Adrenal gland (tissue), 12 donors: ENCODE measurements around the gene DHX38. TPM values are rescaled to one million over a fixed set of nuclear protein-coding genes. Genes with fewer than 3 reads are reported as not detected.
A peak's percentile ranks its signal among the peaks of the same experiment; 100 is the strongest.

Experiments used
- DNase-seq, 7 donors: peaks; one replicate each; pipeline ENCODE4 v3.0.0-alpha.2; 2019 to 2020
- H3K27ac ChIP-seq, 5 donors: fragments of 200-600 bp; sonication (generic) in 4 of 5; 1 replicate in 3 of 5; 2 replicates in 2 of 5; pipeline versions ENCODE4 v1.5.1 to v1.8.0; 2016 to 2020; ENCODE audit warnings: mild to moderate bottlenecking in 1 of 5
- H3K27me3 ChIP-seq: fragments of 200-600 bp; 2 replicates; pipeline ENCODE4 v1.8.0; 2021
- H3K36me3 ChIP-seq, 2 donors: fragments of 200-600 bp; replicated peaks in 1 of 2; 1 replicate in 1 of 2; 2 replicates in 1 of 2; pipeline versions ENCODE4 v1.5.1 to v1.8.0; 2018 to 2022
- H3K4me1 ChIP-seq, 2 donors: fragments of 200-600 bp; replicated peaks in 1 of 2; 1 replicate in 1 of 2; 2 replicates in 1 of 2; pipeline versions ENCODE4 v1.5.1 to v1.8.0; 2018 to 2021
- H3K4me3 ChIP-seq, 4 donors: fragments of 200-600 bp; sonication (generic) in 3 of 4; one replicate each; pipeline ENCODE4 v1.5.1; 2016 to 2018
- H3K9me3 ChIP-seq, 3 donors: fragments of 200-600 bp; sonication (generic) in 1 of 3; replicated peaks in 1 of 3; 1 replicate in 2 of 3; 2 replicates in 1 of 3; pipeline versions ENCODE4 v1.5.1 to v1.8.0; 2016 to 2021
- POLR2A ChIP-seq, 2 donors: fragments of 450-650 bp; IDR thresholded peaks; one replicate each; pipeline ENCODE4 v1.6.1; 2017; ENCODE audit warnings: antibody characterized with exemption in 2 of 2, mild to moderate bottlenecking in 2 of 2, moderate library complexity in 1 of 2
- WGBS, 4 donors: extraction: QIAGEN DNeasy Blood & Tissue Kit in 2 of 4; methylation state at CpG; one replicate each; pipeline versions ENCODE4 v1.1.5 to v1.1.7; 2013 to 2017; 5-methylcytosine and 5-hydroxymethylcytosine counted together
- intact Hi-C, 2 donors: fragments of 100-400 bp; cut with DNase I; formaldehyde crosslinking; loops; one replicate each; pipeline versions ENCODE4 v1.14.1 to v1.15.0; 2022 to 2023
- polyA plus RNA-seq, 3 donors: library from polyadenylated mRNA; stranded (reverse); fragments of 200-250 nt in 2 of 3; fragments of 350-450 nt in 1 of 3; fragmentation: Illumina TruSeq in 1 of 3; extraction: RNeasy Lipid Tissue Mini Kit (QIAGEN cat#74804) in 1 of 3; gene quantifications; one replicate each; pipeline ENCODE4 v1.2.3, GENCODE V29; 2013 to 2014
- total RNA-seq, 9 donors: library from RNA; depleted of rRNA in 4 of 9; stranded (reverse); fragments of >200 nt in 4 of 9; fragments of 120-200 nt in 1 of 9; fragmentation: NEBNext Ultra II Directional in 1 of 9; extraction: Animal tissue kit (Norgen Biotek cat#: 25700) in 1 of 9; gene quantifications; one replicate each; pipeline versions ENCODE4 v1.1.0 to v1.2.4, GENCODE V29; 2013 to 2023
- TF ChIP-seq, protein P1 (sequence below), 6 experiments: fragments of 450-650 bp in 4 of 6; fragments of 200-600 bp in 2 of 6; sonication (generic) in 1 of 6; IDR thresholded peaks; 1 replicate in 5 of 6; 2 replicates in 1 of 6; pipeline versions ENCODE4 v1.5.1 to v1.8.0; 2016 to 2021; ENCODE audit warnings: antibody characterized with exemption in 6 of 6, mild to moderate bottlenecking in 2 of 6, moderate library complexity in 1 of 6
- donor health status: healthy with polysubstance abuse.
- donor health status: Bipolar disorder and iron deficiency.
- donor health status: DM: yes; HTN: yes; CAD: no.
- donor health status: DM: no; HTN: no; CAD: no.
- donor health status: DM: no; HTN: no; CAD: no.
- donor health status: DM: yes; HTN: yes; CAD: no.

Gene DHX38
- total and polyA plus RNA-seq, 12 donors, result 31.9 to 93.1 (median 45.0) TPM

DNA sequence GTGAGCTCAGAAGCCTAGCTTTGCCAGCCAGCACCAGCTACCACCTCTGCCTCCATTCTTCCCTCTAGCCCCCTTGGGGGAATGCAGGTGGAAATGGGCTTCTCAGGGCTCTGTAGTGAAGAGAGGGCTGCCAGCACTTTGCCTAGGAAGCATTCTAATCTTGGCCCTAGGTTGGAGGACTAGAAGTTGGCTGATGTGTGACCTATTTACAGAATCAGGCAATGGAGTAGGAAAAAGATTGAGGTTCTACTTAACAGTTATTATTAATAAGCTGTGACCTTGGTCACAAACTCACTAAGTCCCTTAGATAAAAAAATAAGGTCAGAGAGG, 19.9 kb downstream of the DHX38 start:
- H3K4me3 ChIP-seq, result no peak overlapping the region
- TF ChIP-seq, protein P1, sequence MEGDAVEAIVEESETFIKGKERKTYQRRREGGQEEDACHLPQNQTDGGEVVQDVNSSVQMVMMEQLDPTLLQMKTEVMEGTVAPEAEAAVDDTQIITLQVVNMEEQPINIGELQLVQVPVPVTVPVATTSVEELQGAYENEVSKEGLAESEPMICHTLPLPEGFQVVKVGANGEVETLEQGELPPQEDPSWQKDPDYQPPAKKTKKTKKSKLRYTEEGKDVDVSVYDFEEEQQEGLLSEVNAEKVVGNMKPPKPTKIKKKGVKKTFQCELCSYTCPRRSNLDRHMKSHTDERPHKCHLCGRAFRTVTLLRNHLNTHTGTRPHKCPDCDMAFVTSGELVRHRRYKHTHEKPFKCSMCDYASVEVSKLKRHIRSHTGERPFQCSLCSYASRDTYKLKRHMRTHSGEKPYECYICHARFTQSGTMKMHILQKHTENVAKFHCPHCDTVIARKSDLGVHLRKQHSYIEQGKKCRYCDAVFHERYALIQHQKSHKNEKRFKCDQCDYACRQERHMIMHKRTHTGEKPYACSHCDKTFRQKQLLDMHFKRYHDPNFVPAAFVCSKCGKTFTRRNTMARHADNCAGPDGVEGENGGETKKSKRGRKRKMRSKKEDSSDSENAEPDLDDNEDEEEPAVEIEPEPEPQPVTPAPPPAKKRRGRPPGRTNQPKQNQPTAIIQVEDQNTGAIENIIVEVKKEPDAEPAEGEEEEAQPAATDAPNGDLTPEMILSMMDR (IDR thresholded peaks at IDR 0.05), result no peak
- no peak for TF ChIP-seq POLR2A (IDR thresholded peaks at IDR 0.05)
- no peak overlapping the region for H3K27ac ChIP-seq
- H3K9me3 ChIP-seq, result no peaks in the 10 kb centered on the region
- DNase-seq, result no peak
- intact Hi-C loops, result no loop called here
- peaks cover 0 to 8% of the 10 kb centered on the region in 2 donors for H3K4me1 ChIP-seq
- H3K27me3 ChIP-seq, result no peaks in the 10 kb centered on the region
- peaks cover 0 to 45% of the 10 kb centered on the region in 2 donors for H3K36me3 ChIP-seq

DNA sequence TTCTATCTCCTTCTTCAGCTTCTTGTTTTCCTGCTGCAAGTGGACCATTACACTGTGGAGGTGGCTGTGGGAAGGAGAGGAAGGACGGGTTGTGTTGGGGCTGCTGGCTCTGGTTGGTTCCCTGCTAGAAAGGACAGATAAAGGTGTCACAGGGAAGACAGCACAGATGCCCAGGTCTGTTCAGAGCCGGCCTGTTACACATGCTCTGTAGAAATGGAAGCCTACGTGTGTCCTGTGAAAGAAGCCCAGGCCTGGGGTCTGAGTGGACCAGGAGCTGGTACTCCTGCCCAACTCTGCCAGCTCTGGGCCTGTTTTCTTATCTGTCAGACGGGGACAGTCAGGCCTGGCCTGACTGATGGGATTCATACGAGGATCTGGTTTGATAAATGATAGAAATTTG, 26.4 kb downstream of the DHX38 start:
- 84 to 90% (median 88%) methylated on average over 5 of the region's 5 CpGs for WGBS, 4 donors
- H3K4me3 ChIP-seq, result no peak overlapping the region
- DNase-seq, result peak in 1 of 7 donors; percentile 34
- H3K4me1 ChIP-seq, result no peaks in the 10 kb centered on the region
- H3K9me3 ChIP-seq, result no peaks in the 10 kb centered on the region
- H3K27ac ChIP-seq, result no peak overlapping the region
- H3K36me3 ChIP-seq, result no peaks in the 10 kb centered on the region
- H3K27me3 ChIP-seq, result no peaks in the 10 kb centered on the region
- no peak for TF ChIP-seq POLR2A (IDR thresholded peaks at IDR 0.05)
- TF ChIP-seq, protein P1 (IDR thresholded peaks at IDR 0.05), result no peak
- intact Hi-C loops, result loop anchor here (10.0 kb wide), 1 partner anchor 345 kb away; no protein-coding TSS in a partner anchor

DNA sequence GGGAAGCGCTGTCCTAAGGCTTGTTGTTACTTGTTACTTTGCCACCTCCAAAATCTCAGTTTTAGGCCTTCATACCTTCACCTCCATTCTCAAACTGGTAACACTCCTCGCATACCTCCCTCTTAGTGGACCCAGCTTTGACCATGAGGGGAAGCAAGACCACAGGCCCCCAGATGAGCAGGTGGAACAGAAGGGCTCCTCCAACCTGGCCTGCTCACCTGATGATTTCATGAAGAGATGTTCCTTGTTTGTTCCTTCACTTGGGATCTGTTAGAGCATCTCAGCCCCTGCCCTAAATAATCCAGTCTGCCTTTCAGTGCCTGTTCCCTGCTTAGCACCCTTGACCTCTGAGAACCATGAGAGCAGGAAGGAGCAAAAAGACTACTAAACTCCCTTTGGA, 28.7 kb downstream of the DHX38 start:
- WGBS, 4 donors, result 96 to 100% (median 99%) methylated on average over 2 of the region's 2 CpGs
- Histone ChIP-seq H3K27ac (no peak overlapping the region), H3K4me3 (no peak overlapping the region), H3K27me3 (no peaks in the 10 kb centered on the region), H3K9me3 (no peaks in the 10 kb centered on the region), H3K36me3 (no peaks in the 10 kb centered on the region), H3K4me1 (peaks cover 0 to 6% of the 10 kb centered on the region in 2 donors)
- DNase-seq, result no peak
- no peak for TF ChIP-seq POLR2A (IDR thresholded peaks at IDR 0.05)
- TF ChIP-seq, protein P1 (IDR thresholded peaks at IDR 0.05), result no peak
- intact Hi-C loops, result loop anchor here (10.0 kb wide), 1 partner anchor 342 kb away; no protein-coding TSS in a partner anchor

DNA sequence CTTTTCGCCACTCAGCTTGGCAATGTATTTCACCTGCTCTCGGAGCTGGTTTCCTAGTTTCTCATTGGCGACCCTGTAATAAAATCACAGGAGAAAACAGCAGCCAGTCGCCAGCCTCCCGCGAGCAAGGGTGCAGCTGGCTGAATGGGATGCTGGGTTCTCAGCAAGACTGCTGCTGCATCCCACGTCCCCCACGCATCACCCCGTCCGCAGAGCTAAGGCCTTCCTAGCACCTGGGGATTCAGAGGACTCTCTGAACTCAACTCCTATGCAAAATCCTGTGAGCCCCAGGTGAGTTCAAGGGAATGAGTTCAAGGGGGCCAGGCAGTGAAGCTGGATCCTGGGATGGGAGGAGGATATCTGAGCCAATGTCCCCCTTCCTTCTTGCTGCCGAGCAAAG, 29.3 kb downstream of the DHX38 start:
- 83 to 94% (median 84%) methylated on average over 10 to 11 of the region's 11 CpGs for WGBS, 4 donors
- DNase-seq, result no peak
- H3K27ac ChIP-seq, result no peak overlapping the region
- peaks cover 0 to 6% of the 10 kb centered on the region in 2 donors for H3K4me1 ChIP-seq
- H3K9me3 ChIP-seq, result no peaks in the 10 kb centered on the region
- no peak for TF ChIP-seq POLR2A (IDR thresholded peaks at IDR 0.05)
- TF ChIP-seq, protein P1 (IDR thresholded peaks at IDR 0.05), result no peak
- no peaks in the 10 kb centered on the region for H3K36me3 ChIP-seq
- no peak overlapping the region for H3K4me3 ChIP-seq
- intact Hi-C loops, result loop anchor here (10.0 kb wide), 1 partner anchor 342 kb away; no protein-coding TSS in a partner anchor
- H3K27me3 ChIP-seq, result no peaks in the 10 kb centered on the region
